ENCODE measurements around the gene SORL1-AS1.

Gene SORL1-AS1

DNA sequence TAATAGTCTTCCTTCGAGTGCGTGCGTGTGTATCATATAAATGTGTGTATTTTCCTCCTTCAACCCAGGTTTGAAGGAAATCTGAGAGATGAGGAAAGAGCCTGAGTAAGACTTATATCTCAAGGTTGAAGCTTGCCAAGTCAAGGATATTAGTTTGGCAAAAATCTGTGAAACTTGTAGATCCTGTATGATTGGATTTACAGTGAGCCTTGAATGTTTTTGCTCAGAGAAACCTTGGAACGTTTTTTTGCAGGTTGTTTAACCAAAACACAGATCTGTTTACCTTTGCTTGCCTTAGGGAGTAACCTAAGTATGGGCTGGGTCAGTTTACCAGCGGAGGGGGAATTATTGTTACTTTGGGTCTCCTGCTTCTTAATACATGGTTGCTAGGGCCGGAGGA, 35.9 kb upstream of the SORL1-AS1 start:
- Mint-ChIP-seq H3K27ac (peak overlapping the region in 1 of 3 donors; percentile 68), H3K4me1 (peaks cover 18 to 73% (median 37%) of the 10 kb centered on the region in 4 donors)
- no peak for DNase-seq

DNA sequence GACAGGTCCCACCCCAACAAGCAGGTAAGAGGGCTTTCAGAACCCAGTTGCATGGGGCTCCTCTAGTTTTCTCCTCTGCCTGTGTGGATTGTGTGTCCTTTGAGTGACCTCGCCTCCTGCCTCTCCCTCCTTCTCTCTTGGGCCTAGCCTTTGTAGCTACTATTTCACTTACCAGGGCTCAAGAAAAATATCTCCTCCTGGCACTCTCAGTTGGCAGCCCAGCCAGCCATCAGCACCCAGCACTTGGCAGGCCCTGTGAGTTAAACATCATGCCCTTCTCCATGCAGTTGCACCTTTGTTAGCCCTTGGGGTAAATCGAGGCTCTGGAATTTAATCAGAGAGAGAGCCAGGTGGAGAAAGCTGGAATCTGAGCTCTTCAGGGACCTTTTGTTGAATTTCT, 35.4 kb upstream of the SORL1-AS1 start:
- H3K27me3 ChIP-seq (ENCODE audit: control insufficient read depth, insufficient read depth, low read length), result no peaks in the 10 kb centered on the region
- H3K36me3 Mint-ChIP-seq, result peaks cover 61% of the 10 kb centered on the region
- H3K4me1 ChIP-seq (ENCODE audit: control insufficient read depth, insufficient read depth, low read length, poor library complexity, severe bottlenecking), result no peaks in the 10 kb centered on the region
- no peaks in the 10 kb centered on the region for H3K9me3 Mint-ChIP-seq
- no peak overlapping the region for H3K27ac ChIP-seq (ENCODE audit: insufficient read depth, low read length, poor library complexity, severe bottlenecking)
- H3K4me3 ChIP-seq (ENCODE audit: low read depth, low read length), result no peak overlapping the region
- DNase-seq (no peak), ATAC-seq (ENCODE audit: low read depth in 2 of 2) (no peak)
- H3K4me3 Mint-ChIP-seq, result no peak overlapping the region
- no peaks in the 10 kb centered on the region for H3K9me3 ChIP-seq (ENCODE audit: control insufficient read depth in 2 of 2, low read length in 2 of 2)
- peak overlapping the region in 1 of 3 donors; percentile 68 for H3K27ac Mint-ChIP-seq
- peaks cover 17 to 73% (median 35%) of the 10 kb centered on the region in 4 donors for H3K4me1 Mint-ChIP-seq
- peaks cover 84% of the 10 kb centered on the region for H3K36me3 ChIP-seq (ENCODE audit: control insufficient read depth, insufficient read depth, low read length)
- no peaks in the 10 kb centered on the region for H3K27me3 Mint-ChIP-seq

More for the DNA sequence above, 35.9 kb upstream of the SORL1-AS1 start:
- Mint-ChIP-seq H3K4me3 (peak overlapping the region in 1 of 4 donors; percentile 26), H3K27me3 (no peaks in the 10 kb centered on the region), H3K9me3 (no peaks in the 10 kb centered on the region), H3K36me3 (peaks cover 63% of the 10 kb centered on the region)
- Histone ChIP-seq H3K4me3 (ENCODE audit: low read depth, low read length) (no peak overlapping the region), H3K9me3 (ENCODE audit: control insufficient read depth in 2 of 2, low read length in 2 of 2) (no peaks in the 10 kb centered on the region), H3K27me3 (ENCODE audit: control insufficient read depth, insufficient read depth, low read length) (no peaks in the 10 kb centered on the region), H3K4me1 (ENCODE audit: control insufficient read depth, insufficient read depth, low read length, poor library complexity, severe bottlenecking) (peaks cover under 1% of the 10 kb centered on the region), H3K36me3 (ENCODE audit: control insufficient read depth, insufficient read depth, low read length) (peaks cover 84% of the 10 kb centered on the region), H3K27ac (ENCODE audit: insufficient read depth, low read length, poor library complexity, severe bottlenecking) (no peak overlapping the region)
- ATAC-seq (ENCODE audit: low read depth in 2 of 2), result no peak

DNA sequence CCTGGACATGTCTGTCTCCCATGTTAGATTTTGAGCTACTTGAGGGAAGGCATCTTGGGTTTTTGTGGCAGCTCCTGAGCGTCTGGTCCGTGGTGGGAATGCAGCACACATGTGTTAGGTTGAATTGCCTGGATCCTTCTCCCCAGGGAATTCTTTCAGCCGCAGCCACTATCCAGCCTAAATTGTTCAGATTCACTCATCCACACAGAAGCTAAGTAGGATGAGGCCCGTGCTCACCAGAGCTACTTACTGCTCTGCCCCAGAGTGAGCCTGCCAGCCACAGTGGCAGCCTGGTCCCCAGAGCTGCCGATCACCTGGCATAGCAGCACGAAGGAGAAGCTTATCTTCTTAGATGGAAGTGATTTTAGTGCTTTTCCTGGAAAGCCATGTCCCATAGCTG, 34.4 kb upstream of the SORL1-AS1 start:
- DNase-seq (no peak), ATAC-seq (ENCODE audit: low read depth in 2 of 2) (no peak)
- Mint-ChIP-seq H3K36me3 (peaks cover 61% of the 10 kb centered on the region), H3K4me1 (peaks cover 19 to 75% (median 36%) of the 10 kb centered on the region in 4 donors), H3K27me3 (no peaks in the 10 kb centered on the region), H3K9me3 (no peaks in the 10 kb centered on the region), H3K27ac (peak overlapping the region in 1 of 3 donors; percentile 48), H3K4me3 (no peak overlapping the region)
- H3K36me3 ChIP-seq (ENCODE audit: control insufficient read depth, insufficient read depth, low read length), result peaks cover 85% of the 10 kb centered on the region
- H3K9me3 ChIP-seq (ENCODE audit: control insufficient read depth in 2 of 2, low read length in 2 of 2), result no peaks in the 10 kb centered on the region
- no peak overlapping the region for H3K4me3 ChIP-seq (ENCODE audit: low read depth, low read length)
- H3K4me1 ChIP-seq (ENCODE audit: control insufficient read depth, insufficient read depth, low read length, poor library complexity, severe bottlenecking), result peaks cover 9% of the 10 kb centered on the region
- no peak overlapping the region for H3K27ac ChIP-seq (ENCODE audit: insufficient read depth, low read length, poor library complexity, severe bottlenecking)
- H3K27me3 ChIP-seq (ENCODE audit: control insufficient read depth, insufficient read depth, low read length), result no peaks in the 10 kb centered on the region

DNA sequence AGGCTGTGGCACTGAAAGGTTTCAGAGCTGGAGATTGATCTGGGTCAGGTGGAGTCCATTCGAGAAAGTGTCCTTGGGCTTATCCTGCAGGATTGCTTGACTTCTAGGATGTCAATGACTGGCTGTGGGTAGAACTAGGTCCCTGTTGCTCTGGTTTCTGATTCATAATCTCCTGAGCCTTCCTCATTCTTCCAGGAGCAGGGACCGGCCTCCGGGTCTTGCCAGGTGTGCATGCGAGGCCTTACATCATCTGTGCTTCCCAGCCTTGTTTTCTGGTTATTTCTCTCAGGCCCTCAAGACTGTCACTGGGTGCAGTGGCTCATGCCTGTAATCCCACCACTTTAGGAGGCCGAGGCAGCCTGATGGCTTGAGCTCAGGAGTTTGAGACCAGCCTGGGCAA, 33.3 kb upstream of the SORL1-AS1 start:
- H3K4me1 ChIP-seq (ENCODE audit: control insufficient read depth, insufficient read depth, low read length, poor library complexity, severe bottlenecking), result peaks cover 20% of the 10 kb centered on the region
- no peak for ATAC-seq (ENCODE audit: low read depth in 2 of 2)
- H3K9me3 ChIP-seq (ENCODE audit: control insufficient read depth in 2 of 2, low read length in 2 of 2), result no peaks in the 10 kb centered on the region
- H3K27ac Mint-ChIP-seq, result peak overlapping the region; percentile 0 to 33 (median 28)
- H3K27ac ChIP-seq (ENCODE audit: insufficient read depth, low read length, poor library complexity, severe bottlenecking), result no peak overlapping the region
- no peaks in the 10 kb centered on the region for H3K27me3 Mint-ChIP-seq
- no peak overlapping the region for H3K4me3 Mint-ChIP-seq
- DNase-seq, result no peak
- peaks cover 77% of the 10 kb centered on the region for H3K36me3 ChIP-seq (ENCODE audit: control insufficient read depth, insufficient read depth, low read length)
- no peaks in the 10 kb centered on the region for H3K27me3 ChIP-seq (ENCODE audit: control insufficient read depth, insufficient read depth, low read length)
- H3K36me3 Mint-ChIP-seq, result peaks cover 52% of the 10 kb centered on the region
- no peaks in the 10 kb centered on the region for H3K9me3 Mint-ChIP-seq
- no peak overlapping the region for H3K4me3 ChIP-seq (ENCODE audit: low read depth, low read length)
- H3K4me1 Mint-ChIP-seq, result peaks cover 16 to 76% (median 35%) of the 10 kb centered on the region in 4 donors

DNA sequence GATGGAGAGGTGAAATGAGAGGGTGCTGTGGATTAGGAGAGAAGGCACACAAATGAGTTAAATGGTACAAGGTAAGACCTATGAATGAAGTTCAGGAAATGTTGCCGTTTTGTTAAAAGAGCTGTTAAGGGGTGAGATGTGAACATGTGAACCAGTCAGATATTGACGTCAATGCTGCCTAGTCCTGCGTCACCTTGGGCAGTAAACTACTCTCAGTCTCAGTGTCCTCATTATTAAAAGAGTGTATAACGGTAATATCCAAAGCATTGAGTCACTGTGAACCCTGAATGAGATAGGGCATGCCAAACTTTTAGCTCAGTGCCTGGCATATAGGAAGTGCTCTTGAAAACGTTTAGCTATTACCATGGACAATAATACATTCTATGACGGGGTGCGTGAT, 32.4 kb upstream of the SORL1-AS1 start:
- Histone ChIP-seq H3K4me1 (ENCODE audit: control insufficient read depth, insufficient read depth, low read length, poor library complexity, severe bottlenecking) (peaks cover 21% of the 10 kb centered on the region), H3K4me3 (ENCODE audit: low read depth, low read length) (no peak overlapping the region), H3K27me3 (ENCODE audit: control insufficient read depth, insufficient read depth, low read length) (no peaks in the 10 kb centered on the region), H3K9me3 (ENCODE audit: control insufficient read depth in 2 of 2, low read length in 2 of 2) (no peaks in the 10 kb centered on the region), H3K27ac (ENCODE audit: insufficient read depth, low read length, poor library complexity, severe bottlenecking) (peak overlapping the region; percentile 21), H3K36me3 (ENCODE audit: control insufficient read depth, insufficient read depth, low read length) (peaks cover 73% of the 10 kb centered on the region)
- ATAC-seq (ENCODE audit: low read depth in 2 of 2), result no peak
- H3K4me3 Mint-ChIP-seq, result no peak overlapping the region
- peaks cover 12 to 78% (median 35%) of the 10 kb centered on the region in 4 donors for H3K4me1 Mint-ChIP-seq
- no peak for DNase-seq
- peak overlapping the region in 2 of 3 donors; percentile 33 to 54 for H3K27ac Mint-ChIP-seq
- no peaks in the 10 kb centered on the region for H3K9me3 Mint-ChIP-seq
- H3K27me3 Mint-ChIP-seq, result no peaks in the 10 kb centered on the region
- H3K36me3 Mint-ChIP-seq, result peaks cover 47% of the 10 kb centered on the region

DNA sequence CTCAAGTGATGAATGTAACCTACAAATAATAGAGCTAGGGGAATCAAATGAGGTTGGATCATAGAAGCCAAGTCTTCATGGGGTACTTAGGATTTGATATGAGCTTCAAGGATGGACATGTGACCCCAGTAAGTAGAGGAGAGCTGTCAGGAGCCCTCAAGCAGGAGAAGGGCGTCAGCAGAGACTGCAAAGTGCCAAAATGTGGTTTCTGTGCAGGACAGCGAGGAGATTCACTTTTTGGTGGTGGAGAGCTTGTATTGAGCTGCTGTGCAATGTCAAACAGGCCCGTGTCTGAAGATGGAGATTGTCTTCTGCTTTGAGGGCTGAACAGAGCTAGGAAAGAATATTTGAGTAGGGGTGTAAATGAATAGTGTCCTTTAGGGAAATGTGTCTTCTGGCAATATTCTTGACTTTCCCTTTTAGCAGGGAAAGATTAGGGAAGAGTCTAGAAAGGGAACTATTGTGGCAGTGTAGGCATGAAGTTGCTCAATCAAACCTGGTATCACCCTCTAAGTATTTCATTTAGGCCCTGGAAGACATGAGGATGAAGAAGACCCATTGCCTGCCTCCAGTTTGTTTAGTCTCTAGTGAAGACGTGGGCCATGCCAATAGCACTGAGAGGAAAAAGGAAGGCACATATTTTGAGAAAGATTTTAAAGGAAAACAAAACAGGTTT, 31.2 kb upstream of the SORL1-AS1 start:
- H3K27ac ChIP-seq (ENCODE audit: insufficient read depth, low read length, poor library complexity, severe bottlenecking), result peak overlapping the region; percentile 44
- H3K36me3 ChIP-seq (ENCODE audit: control insufficient read depth, insufficient read depth, low read length), result peaks cover 73% of the 10 kb centered on the region
- Mint-ChIP-seq H3K36me3 (peaks cover 42% of the 10 kb centered on the region), H3K4me1 (peaks cover 12 to 77% (median 33%) of the 10 kb centered on the region in 4 donors), H3K27me3 (no peaks in the 10 kb centered on the region), H3K4me3 (no peak overlapping the region), H3K27ac (peak overlapping the region; percentile 36 to 96 (median 37)), H3K9me3 (no peaks in the 10 kb centered on the region)
- no peaks in the 10 kb centered on the region for H3K9me3 ChIP-seq (ENCODE audit: control insufficient read depth in 2 of 2, low read length in 2 of 2)
- DNase-seq (no peak), ATAC-seq (ENCODE audit: low read depth in 2 of 2) (no peak)
- H3K4me1 ChIP-seq (ENCODE audit: control insufficient read depth, insufficient read depth, low read length, poor library complexity, severe bottlenecking), result peaks cover 28% of the 10 kb centered on the region
- H3K4me3 ChIP-seq (ENCODE audit: low read depth, low read length), result no peak overlapping the region
- no peaks in the 10 kb centered on the region for H3K27me3 ChIP-seq (ENCODE audit: control insufficient read depth, insufficient read depth, low read length)

DNA sequence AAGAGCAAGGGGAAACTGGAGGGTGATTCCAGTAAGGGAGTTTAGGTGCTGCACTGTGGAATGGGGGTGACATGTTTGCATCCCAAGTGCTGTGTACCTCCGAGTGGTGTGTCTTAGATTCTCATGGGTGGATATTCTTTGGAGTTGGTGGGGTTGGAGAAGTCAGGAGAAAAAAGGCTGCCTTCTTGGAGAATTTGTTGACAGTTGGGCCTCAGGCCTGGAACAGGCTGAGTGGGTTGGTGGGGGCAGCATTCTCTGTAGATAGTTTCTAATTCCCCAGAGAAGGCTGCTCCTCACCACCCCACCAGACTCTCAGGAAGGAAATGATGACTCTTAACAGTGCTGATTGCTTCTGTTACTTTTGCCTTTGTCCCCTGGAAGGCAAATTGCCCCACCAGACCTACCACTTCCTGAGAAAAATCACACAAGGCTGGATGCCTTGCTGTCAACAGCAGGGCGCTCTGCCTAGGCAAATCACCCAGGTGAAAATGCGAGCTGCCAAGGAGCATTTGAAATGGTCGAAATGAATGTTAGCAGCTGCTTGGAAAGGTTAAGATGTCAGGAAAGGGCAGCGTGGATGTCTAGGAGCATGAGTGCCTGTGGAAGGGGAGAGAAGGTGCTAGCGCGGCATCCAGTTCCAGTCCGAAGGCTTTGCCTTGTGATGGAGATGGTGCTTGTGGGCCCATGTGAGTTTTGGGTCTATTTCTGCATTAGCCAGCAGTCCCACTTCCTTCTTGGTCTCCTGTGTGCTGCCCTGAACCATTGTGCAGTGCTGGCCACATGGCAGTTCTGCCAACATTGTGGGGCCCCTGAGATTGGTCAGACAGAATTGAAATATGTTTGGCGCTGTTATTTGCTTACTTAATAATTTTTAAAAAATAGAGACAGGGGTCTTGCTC, 29.7 kb upstream of the SORL1-AS1 start:
- peak overlapping the region; percentile 44 for H3K27ac ChIP-seq (ENCODE audit: insufficient read depth, low read length, poor library complexity, severe bottlenecking)
- peak overlapping the region; percentile 58 for H3K4me3 ChIP-seq (ENCODE audit: low read depth, low read length)
- Mint-ChIP-seq H3K9me3 (no peaks in the 10 kb centered on the region), H3K27me3 (no peaks in the 10 kb centered on the region), H3K4me1 (peaks cover 12 to 77% (median 36%) of the 10 kb centered on the region in 4 donors), H3K4me3 (peak overlapping the region; percentile 4 to 87 (median 78)), H3K27ac (peak overlapping the region; percentile 84 to 98 (median 94)), H3K36me3 (peaks cover 41% of the 10 kb centered on the region)
- peaks cover 69% of the 10 kb centered on the region for H3K36me3 ChIP-seq (ENCODE audit: control insufficient read depth, insufficient read depth, low read length)
- DNase-seq (peak; percentile 10 to 81 (median 30)), ATAC-seq (ENCODE audit: low read depth in 2 of 2) (peak; percentile 76 to 78)
- no peaks in the 10 kb centered on the region for H3K9me3 ChIP-seq (ENCODE audit: control insufficient read depth in 2 of 2, low read length in 2 of 2)
- peaks cover 28% of the 10 kb centered on the region for H3K4me1 ChIP-seq (ENCODE audit: control insufficient read depth, insufficient read depth, low read length, poor library complexity, severe bottlenecking)
- H3K27me3 ChIP-seq (ENCODE audit: control insufficient read depth, insufficient read depth, low read length), result no peaks in the 10 kb centered on the region

All from CD4-positive, CD25-positive, alpha-beta regulatory T cell (primary cell).